PC-3 (cell line): ENCODE data around the gene PAFAH2.

Source experiments
- EZH2 ChIP-seq: fragments of 300-600 bp; sonication (generic); IDR thresholded peaks from one replicate; pipeline ENCODE4 v1.6.1; 2017; ENCODE audit warnings: antibody characterized with exemption, mild to moderate bottlenecking, low read length; ENCODE audit not compliant: unreplicated experiment
- TF ChIP-seq, protein P1 (sequence below): fragments of 300-600 bp; sonication (generic); conservative IDR thresholded peaks from 2 replicates; pipeline ENCODE4 v1.5.1; 2017; ENCODE audit warnings: antibody characterized with exemption, low read depth, mild to moderate bottlenecking, low read length

DNA sequence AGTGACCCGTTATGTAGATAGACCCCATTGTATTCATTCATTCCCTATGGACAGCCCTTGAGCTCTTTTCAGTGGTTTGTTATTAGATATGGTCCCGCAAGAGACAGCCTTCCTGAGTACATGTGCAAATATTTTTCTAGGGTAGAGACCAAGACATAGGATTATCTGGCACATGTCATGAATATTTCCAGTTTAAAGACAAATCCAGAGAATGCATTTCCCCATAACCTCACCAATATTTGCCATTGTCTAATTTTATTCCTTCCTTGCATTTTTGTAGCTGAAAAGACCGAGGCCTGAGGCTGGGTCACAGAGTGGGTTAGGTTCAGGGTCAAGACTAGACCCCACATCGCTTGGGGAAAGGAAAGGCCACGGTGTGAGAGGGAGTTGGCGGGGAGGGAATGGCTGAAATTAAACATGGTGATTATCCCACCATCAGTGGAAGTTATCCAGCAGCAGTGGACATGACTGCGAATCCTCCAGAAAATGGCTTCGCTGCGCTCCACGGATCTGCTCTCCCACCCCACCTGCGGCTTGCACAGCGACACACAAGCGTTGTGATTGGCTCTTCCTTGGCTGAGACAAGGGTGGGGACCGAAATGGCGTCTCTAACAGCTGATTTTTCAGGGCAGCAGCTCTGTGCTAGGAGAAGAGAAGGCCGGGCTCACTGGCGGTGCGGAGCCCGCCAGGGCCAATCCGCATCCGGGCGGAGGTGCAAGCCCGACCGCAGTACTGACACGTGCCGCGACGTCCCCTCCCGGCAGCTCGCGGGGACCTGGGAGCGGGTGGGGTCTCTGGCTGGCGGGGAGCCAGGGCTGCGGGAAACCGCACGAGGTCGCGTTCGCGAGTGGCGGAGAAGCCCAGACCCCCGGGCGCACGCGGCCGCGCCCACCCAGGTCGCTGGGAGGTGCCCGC lies 75.5 kb downstream of the PAFAH2 start:
- TF ChIP-seq, protein P1, sequence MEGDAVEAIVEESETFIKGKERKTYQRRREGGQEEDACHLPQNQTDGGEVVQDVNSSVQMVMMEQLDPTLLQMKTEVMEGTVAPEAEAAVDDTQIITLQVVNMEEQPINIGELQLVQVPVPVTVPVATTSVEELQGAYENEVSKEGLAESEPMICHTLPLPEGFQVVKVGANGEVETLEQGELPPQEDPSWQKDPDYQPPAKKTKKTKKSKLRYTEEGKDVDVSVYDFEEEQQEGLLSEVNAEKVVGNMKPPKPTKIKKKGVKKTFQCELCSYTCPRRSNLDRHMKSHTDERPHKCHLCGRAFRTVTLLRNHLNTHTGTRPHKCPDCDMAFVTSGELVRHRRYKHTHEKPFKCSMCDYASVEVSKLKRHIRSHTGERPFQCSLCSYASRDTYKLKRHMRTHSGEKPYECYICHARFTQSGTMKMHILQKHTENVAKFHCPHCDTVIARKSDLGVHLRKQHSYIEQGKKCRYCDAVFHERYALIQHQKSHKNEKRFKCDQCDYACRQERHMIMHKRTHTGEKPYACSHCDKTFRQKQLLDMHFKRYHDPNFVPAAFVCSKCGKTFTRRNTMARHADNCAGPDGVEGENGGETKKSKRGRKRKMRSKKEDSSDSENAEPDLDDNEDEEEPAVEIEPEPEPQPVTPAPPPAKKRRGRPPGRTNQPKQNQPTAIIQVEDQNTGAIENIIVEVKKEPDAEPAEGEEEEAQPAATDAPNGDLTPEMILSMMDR, result no peak
- no peak for TF ChIP-seq EZH2
